ENCODE data around the gene NKX6-2. TPM values are rescaled to one million over a fixed set of nuclear protein-coding genes. Genes with fewer than 3 reads are reported as not detected.

The NKX6-2 gene
- total RNA-seq, 2 experiments from 2014 or later: not detected

GRCh38 chr10:132770061-132771021 lies 15.6 kb downstream of the NKX6-2 start:
- no peaks in the 10 kb centered on the region for H3K4me1 Mint-ChIP-seq (ENCODE audit: low read depth)
- intact Hi-C loops (cut with DNase I, micrococcal nuclease): no loop called here

GRCh38 chr10:132768346-132769248 lies 17.4 kb downstream of the NKX6-2 start:
- ChIA-PET POLR2A (no interaction called here), CTCF (no interaction called here)
- no peaks in the 10 kb centered on the region for H3K4me1 Mint-ChIP-seq (ENCODE audit: low read depth)
- no peak for TF ChIP-seq CTCF (IDR thresholded peaks at IDR 0.05)
- no peak for DNase-seq
- H3K27ac ChIP-seq (ENCODE audit: low read depth in 1 of 2, low read length in 2 of 2): no peak overlapping the region
- no peaks in the 10 kb centered on the region for H3K9me3 Mint-ChIP-seq
- peaks cover 28% of the 10 kb centered on the region for H3K36me3 Mint-ChIP-seq (ENCODE audit: low read depth)
- intact Hi-C loops (cut with DNase I, micrococcal nuclease): no loop called here
- no peaks in the 10 kb centered on the region for H3K4me1 ChIP-seq (ENCODE audit: insufficient read depth, low read length)
- no peak overlapping the region for H3K4me3 Mint-ChIP-seq
- ATAC-seq (ENCODE audit: poor library complexity): no peak
- H3K27me3 Mint-ChIP-seq: no peaks in the 10 kb centered on the region
- peaks cover 0 to 42% of the 10 kb centered on the region in 2 experiments for H3K9me3 ChIP-seq (ENCODE audit: control insufficient read depth in 1 of 2, insufficient read depth in 1 of 2, low read length in 2 of 2)
- H3K4me3 ChIP-seq (ENCODE audit: low read length): no peak overlapping the region
- peaks cover 13% of the 10 kb centered on the region for H3K36me3 ChIP-seq (ENCODE audit: insufficient read depth, low read length)
- no peaks in the 10 kb centered on the region for H3K27me3 ChIP-seq (ENCODE audit: control insufficient read depth in 1 of 2, insufficient read depth in 2 of 2, low read length in 2 of 2)
- no peak overlapping the region for H3K27ac Mint-ChIP-seq

More at GRCh38 chr10:132770061-132771021, 15.6 kb downstream of the NKX6-2 start:
- Histone ChIP-seq H3K27me3 (ENCODE audit: control insufficient read depth in 1 of 2, insufficient read depth in 2 of 2, low read length in 2 of 2) (no peaks in the 10 kb centered on the region), H3K4me1 (ENCODE audit: insufficient read depth, low read length) (no peaks in the 10 kb centered on the region), H3K36me3 (ENCODE audit: insufficient read depth, low read length) (peaks cover 16% of the 10 kb centered on the region), H3K27ac (ENCODE audit: low read depth in 1 of 2, low read length in 2 of 2) (no peak overlapping the region), H3K9me3 (ENCODE audit: control insufficient read depth in 1 of 2, insufficient read depth in 1 of 2, low read length in 2 of 2) (peaks cover 0 to 50% of the 10 kb centered on the region in 2 experiments), H3K4me3 (ENCODE audit: low read length) (no peak overlapping the region)
- Mint-ChIP-seq H3K36me3 (ENCODE audit: low read depth) (peaks cover 22% of the 10 kb centered on the region), H3K4me3 (no peak overlapping the region), H3K9me3 (no peaks in the 10 kb centered on the region), H3K27me3 (no peaks in the 10 kb centered on the region), H3K27ac (no peak overlapping the region)
- ATAC-seq (ENCODE audit: poor library complexity) (no peak), DNase-seq (no peak)
- ChIA-PET POLR2A (no interaction called here), CTCF (no interaction called here)
- TF ChIP-seq CTCF (IDR thresholded peaks at IDR 0.05): no peak

- Histone ChIP-seq H3K4me3 (ENCODE audit: low read length) (no peak overlapping the region), H3K9me3 (ENCODE audit: control insufficient read depth in 1 of 2, insufficient read depth in 1 of 2, low read length in 2 of 2) (peaks cover 0 to 34% of the 10 kb centered on the region in 2 experiments), H3K36me3 (ENCODE audit: insufficient read depth, low read length) (peaks cover 12% of the 10 kb centered on the region), H3K4me1 (ENCODE audit: insufficient read depth, low read length) (peaks cover 4% of the 10 kb centered on the region), H3K27me3 (ENCODE audit: control insufficient read depth in 1 of 2, insufficient read depth in 2 of 2, low read length in 2 of 2) (no peaks in the 10 kb centered on the region), H3K27ac (ENCODE audit: low read depth in 1 of 2, low read length in 2 of 2) (no peak overlapping the region)
- no peak overlapping the region for H3K27ac Mint-ChIP-seq
- no peak overlapping the region for H3K4me3 Mint-ChIP-seq
- H3K27me3 Mint-ChIP-seq: no peaks in the 10 kb centered on the region
- intact Hi-C loops (cut with DNase I, micrococcal nuclease): no loop called here
- no peak for TF ChIP-seq CTCF (IDR thresholded peaks at IDR 0.05)
- ChIA-PET POLR2A (no interaction called here), CTCF (no interaction called here)
- ATAC-seq (ENCODE audit: poor library complexity): no peak
- DNase-seq: no peak
- H3K4me1 Mint-ChIP-seq (ENCODE audit: low read depth): peaks cover 10% of the 10 kb centered on the region
- peaks cover 22% of the 10 kb centered on the region for H3K36me3 Mint-ChIP-seq (ENCODE audit: low read depth)
- H3K9me3 Mint-ChIP-seq: no peaks in the 10 kb centered on the region
Observed at GRCh38 chr10:132766291-132766690, 19.7 kb downstream of the NKX6-2 start.
